ENCODE data around the gene KCNH5. TPM values are rescaled to one million over a fixed set of nuclear protein-coding genes. Genes with fewer than 3 reads are reported as not detected.

KCNH5 gene
- total and polyA plus RNA-seq, 4 donors, result not detected

GRCh38 chr14:62665286-62665685, 380.0 kb downstream of the KCNH5 start:
- H3K4me1 ChIP-seq (ENCODE audit: control insufficient read depth in 4 of 4, insufficient read depth in 4 of 4, low read length in 3 of 4), result no peaks in the 10 kb centered on the region
- DNase-seq (ENCODE audit: low spot score), result no peak
- no peaks in the 10 kb centered on the region for H3K36me3 ChIP-seq (ENCODE audit: control insufficient read depth in 4 of 4, insufficient read depth in 3 of 4, low read depth in 1 of 4, low read length in 3 of 4)
- H3K27ac ChIP-seq (ENCODE audit: low read depth in 1 of 2, low read length in 2 of 2), result no peak overlapping the region
- H3K9ac ChIP-seq (ENCODE audit: low read depth in 1 of 2, low read length in 2 of 2), result no peak overlapping the region
- TF ChIP-seq ATF3 (IDR thresholded peaks at IDR 0.05) (no peak), FOXA2 (IDR thresholded peaks at IDR 0.05) (no peak), EGR1 (IDR thresholded peaks at IDR 0.05; ENCODE audit: low read depth in 2 of 2) (no peak), RXRA (IDR thresholded peaks at IDR 0.05) (no peak), MAX (IDR thresholded peaks at IDR 0.05) (no peak), SP1 (IDR thresholded peaks at IDR 0.05) (no peak), ZBTB33 (IDR thresholded peaks at IDR 0.05) (no peak), YY1 (IDR thresholded peaks at IDR 0.05) (no peak), REST (IDR thresholded peaks at IDR 0.05) (no peak), JUND (IDR thresholded peaks at IDR 0.05) (no peak)
- no peak overlapping the region for H3K4me3 ChIP-seq (ENCODE audit: low read depth in 1 of 3, low read length in 3 of 3)
- 24% methylated on average over 3 of the region's 3 CpGs for WGBS
- H3K27me3 ChIP-seq (ENCODE audit: control insufficient read depth in 4 of 4, insufficient read depth in 4 of 4, low read length in 3 of 4), result no peaks in the 10 kb centered on the region
- peaks cover 0 to 5% (median 0%) of the 10 kb centered on the region in 4 donors for H3K9me3 ChIP-seq (ENCODE audit: control insufficient read depth in 4 of 4, low read length in 3 of 4)

GRCh38 chr14:62663456-62663821, 381.8 kb downstream of the KCNH5 start:
- H3K36me3 ChIP-seq (ENCODE audit: control insufficient read depth in 4 of 4, insufficient read depth in 3 of 4, low read depth in 1 of 4, low read length in 3 of 4), result no peaks in the 10 kb centered on the region
- no peak for TF ChIP-seq SP1 (IDR thresholded peaks at IDR 0.05)
- TF ChIP-seq JUND (IDR thresholded peaks at IDR 0.05), result no peak
- TF ChIP-seq FOXA1 (IDR thresholded peaks at IDR 0.05), result no peak
- peaks cover 0 to 5% (median 0%) of the 10 kb centered on the region in 4 donors for H3K9me3 ChIP-seq (ENCODE audit: control insufficient read depth in 4 of 4, low read length in 3 of 4)
- no peak overlapping the region for H3K9ac ChIP-seq (ENCODE audit: low read depth in 1 of 2, low read length in 2 of 2)
- no peak for DNase-seq (ENCODE audit: low spot score)
- no peak overlapping the region for H3K27ac ChIP-seq (ENCODE audit: low read depth in 1 of 2, low read length in 2 of 2)
- no peaks in the 10 kb centered on the region for H3K4me1 ChIP-seq (ENCODE audit: control insufficient read depth in 4 of 4, insufficient read depth in 4 of 4, low read length in 3 of 4)
- 74% methylated on average over 4 of the region's 4 CpGs for WGBS
- no peak overlapping the region for H3K4me3 ChIP-seq (ENCODE audit: low read depth in 1 of 3, low read length in 3 of 3)
- H3K27me3 ChIP-seq (ENCODE audit: control insufficient read depth in 4 of 4, insufficient read depth in 4 of 4, low read length in 3 of 4), result no peaks in the 10 kb centered on the region

GRCh38 chr14:62662811-62663455, 382.3 kb downstream of the KCNH5 start:
- 27% methylated on average over 11 of the region's 11 CpGs for WGBS
- TF ChIP-seq YY1 (IDR thresholded peaks at IDR 0.05), result no peak
- DNase-seq (ENCODE audit: low spot score), result no peak

More at GRCh38 chr14:62662811-62663455, 382.3 kb downstream of the KCNH5 start:
- Histone ChIP-seq H3K27me3 (ENCODE audit: control insufficient read depth in 4 of 4, insufficient read depth in 4 of 4, low read length in 3 of 4) (no peaks in the 10 kb centered on the region), H3K36me3 (ENCODE audit: control insufficient read depth in 4 of 4, insufficient read depth in 3 of 4, low read depth in 1 of 4, low read length in 3 of 4) (no peaks in the 10 kb centered on the region), H3K9ac (ENCODE audit: low read depth in 1 of 2, low read length in 2 of 2) (no peak overlapping the region), H3K4me1 (ENCODE audit: control insufficient read depth in 4 of 4, insufficient read depth in 4 of 4, low read length in 3 of 4) (no peaks in the 10 kb centered on the region), H3K27ac (ENCODE audit: low read depth in 1 of 2, low read length in 2 of 2) (no peak overlapping the region), H3K9me3 (ENCODE audit: control insufficient read depth in 4 of 4, low read length in 3 of 4) (peaks cover 0 to 5% (median 0%) of the 10 kb centered on the region in 4 donors), H3K4me3 (ENCODE audit: low read depth in 1 of 3, low read length in 3 of 3) (no peak overlapping the region)

All from liver (tissue), 9 donors.